Cardiac fibroblast (primary cell): ENCODE measurements around the gene DAB2IP.

Experiments used
- DNase-seq, 2 donors: peaks; one replicate each; pipeline versions ENCODE4 v3.0.0 to v3.0.0-alpha.2; 2010; ENCODE audit warnings: low read depth in 2 of 2
- H3K4me3 ChIP-seq, 2 donors: replicated peaks in 1 of 2; 1 replicate in 1 of 2; 2 replicates in 1 of 2; pipeline ENCODE4 v1.5.1; 2011; ENCODE audit warnings: low read depth in 2 of 2, low read length in 2 of 2, mild to moderate bottlenecking in 2 of 2, moderate library complexity in 1 of 2
- CTCF ChIP-seq: IDR thresholded peaks from one replicate; pipeline ENCODE4 v1.5.1; 2011; ENCODE audit warnings: low read depth, mild to moderate bottlenecking, low read length, inconsistent platforms

Gene DAB2IP

DNA sequence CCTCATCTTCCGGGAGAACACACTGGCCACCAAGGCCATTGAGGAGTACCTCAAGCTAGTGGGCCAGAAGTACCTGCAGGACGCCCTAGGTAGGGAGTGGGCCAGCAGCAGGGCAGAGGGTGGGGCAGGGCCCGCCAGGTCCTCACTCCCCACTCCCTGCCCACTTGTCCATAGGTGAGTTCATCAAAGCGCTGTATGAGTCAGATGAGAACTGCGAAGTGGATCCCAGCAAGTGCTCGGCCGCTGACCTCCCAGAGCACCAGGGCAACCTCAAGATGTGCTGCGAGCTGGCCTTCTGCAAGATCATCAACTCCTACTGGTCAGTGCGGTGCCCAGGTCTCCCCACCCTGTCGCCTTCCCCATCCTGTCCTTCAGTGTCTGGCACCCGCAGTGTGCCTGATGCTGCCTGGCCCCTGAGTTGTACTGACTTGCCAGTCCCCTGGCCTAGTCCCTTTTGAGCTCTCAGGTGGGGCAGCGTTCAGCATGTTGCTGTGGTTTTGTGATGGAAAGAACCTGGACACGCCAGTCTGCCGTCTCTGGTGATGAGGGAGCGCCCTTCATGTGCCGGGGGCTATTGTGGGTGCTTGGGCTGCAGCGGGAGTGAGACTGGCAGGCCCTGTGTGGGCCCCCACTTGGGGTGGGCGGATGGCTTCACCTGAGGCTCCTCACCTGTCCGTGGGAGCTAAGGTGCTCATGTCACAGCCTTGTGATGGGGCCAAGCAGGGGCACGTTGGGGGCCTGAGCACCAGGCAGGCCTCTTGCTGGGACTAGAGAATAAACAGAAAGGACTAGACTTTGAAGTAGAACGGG, 112.3 kb downstream of the DAB2IP start:
- no peak overlapping the region for H3K4me3 ChIP-seq
- DNase-seq = no peak
- TF ChIP-seq CTCF = no peak

DNA sequence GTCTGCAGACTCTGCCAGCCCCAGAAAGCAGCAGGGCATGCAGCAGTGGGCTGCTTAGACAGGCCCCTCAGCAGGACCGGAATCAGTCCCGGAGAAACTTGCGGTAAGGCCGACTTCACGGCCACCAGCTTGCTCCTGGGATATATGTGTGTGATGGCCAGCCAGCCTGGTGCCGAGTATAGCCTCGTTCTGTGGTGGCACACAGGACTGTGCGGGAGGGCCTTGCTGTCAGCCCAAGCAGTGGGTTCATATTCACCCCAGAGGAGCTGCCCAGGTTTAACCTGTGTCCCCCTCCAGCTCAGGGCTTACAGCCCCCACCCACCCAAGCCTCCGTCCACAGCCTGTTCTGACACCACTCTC, 112.9 kb downstream of the DAB2IP start:
- DNase-seq = no peak
- H3K4me3 ChIP-seq = no peak overlapping the region
- no peak for TF ChIP-seq CTCF

- H3K4me3 ChIP-seq = no peak overlapping the region
- TF ChIP-seq CTCF = no peak
- peak; percentile 49 to 57 for DNase-seq
Observed at GRCh38 chr9:121765021-121765950, 113.9 kb downstream of the DAB2IP start.

DNA sequence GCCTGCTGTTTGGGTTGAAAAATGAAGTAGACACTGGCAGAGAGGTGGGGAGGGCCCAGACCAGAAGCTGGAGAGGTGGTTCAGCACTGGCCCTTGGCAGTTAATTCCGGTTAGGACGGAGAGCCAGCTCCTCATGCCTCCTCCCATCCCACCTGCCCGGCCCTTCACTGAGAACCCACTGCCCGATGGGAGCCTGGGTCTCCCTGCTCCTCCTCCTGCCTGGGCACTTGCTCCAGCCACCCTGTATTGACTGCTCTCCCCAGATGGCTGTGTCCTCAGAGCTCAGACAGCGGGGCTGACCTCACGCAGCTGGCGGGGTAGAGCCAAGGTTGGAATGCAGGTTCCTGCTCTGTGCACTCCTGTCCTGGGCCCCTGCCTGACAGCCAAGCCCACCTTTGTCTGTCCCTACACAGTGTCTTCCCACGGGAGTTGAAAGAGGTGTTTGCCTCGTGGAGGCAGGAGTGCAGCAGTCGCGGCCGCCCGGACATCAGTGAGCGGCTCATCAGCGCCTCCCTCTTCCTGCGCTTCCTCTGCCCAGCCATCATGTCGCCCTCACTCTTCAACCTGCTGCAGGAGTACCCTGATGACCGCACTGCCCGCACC, 114.7 kb downstream of the DAB2IP start:
- no peak for DNase-seq
- H3K4me3 ChIP-seq = no peak overlapping the region
- no peak for TF ChIP-seq CTCF

DNA sequence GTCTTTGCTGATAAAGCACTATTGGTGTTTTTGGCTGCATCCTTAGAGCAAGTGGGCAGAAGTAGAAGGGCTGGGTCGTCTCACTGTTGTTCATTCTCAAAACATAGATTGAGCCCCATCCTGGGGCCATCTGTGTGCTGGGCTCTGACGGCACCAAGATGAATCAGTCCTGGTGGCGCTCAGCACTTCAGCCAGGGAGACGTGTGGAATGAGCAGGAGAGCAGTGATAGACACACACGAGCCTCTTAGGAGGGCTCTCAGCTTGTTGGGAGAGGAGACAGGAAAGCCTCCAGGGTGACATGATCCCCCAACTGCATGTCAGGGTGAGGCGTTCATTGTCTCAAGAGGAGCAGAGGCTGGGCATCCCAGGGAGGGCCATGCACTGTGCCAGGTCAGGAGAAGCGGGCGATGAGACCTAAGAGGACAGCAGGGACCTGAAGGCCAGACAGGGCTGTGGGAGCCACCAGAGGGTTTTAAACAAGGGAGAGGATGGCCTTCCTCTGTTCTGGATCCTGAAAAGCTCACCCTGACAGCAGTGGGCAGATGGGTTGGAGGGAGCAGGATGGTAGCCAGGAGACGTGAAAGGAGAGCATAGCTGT, 115.8 kb downstream of the DAB2IP start:
- H3K4me3 ChIP-seq = no peak overlapping the region
- no peak for DNase-seq
- TF ChIP-seq CTCF = no peak

DNA sequence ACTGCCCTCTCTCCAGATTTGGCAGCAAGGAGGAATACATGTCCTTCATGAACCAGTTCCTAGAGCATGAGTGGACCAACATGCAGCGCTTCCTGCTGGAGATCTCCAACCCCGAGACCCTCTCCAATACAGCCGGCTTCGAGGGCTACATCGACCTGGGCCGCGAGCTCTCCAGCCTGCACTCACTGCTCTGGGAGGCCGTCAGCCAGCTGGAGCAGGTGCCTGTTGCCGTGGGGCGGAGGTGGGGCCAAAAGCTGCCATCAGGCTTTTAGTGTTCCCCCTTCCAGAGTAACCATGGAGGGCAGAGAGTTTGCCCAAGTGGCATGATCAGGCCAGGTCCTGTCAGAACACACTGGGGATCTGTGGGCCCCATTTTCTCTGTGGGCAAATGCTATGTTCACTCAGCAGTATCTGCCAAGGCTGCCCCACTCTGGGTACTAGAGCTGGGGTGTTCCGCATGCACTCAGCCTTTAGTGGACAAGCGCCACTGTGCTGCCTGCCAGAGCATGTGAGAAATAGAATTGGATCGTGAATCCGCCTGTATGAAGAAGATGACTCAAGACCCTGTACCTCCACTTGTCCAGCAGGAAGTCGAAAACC, 117.1 kb downstream of the DAB2IP start:
- no peak for TF ChIP-seq CTCF
- no peak overlapping the region for H3K4me3 ChIP-seq
- no peak for DNase-seq
